ENCODE results near the gene SCN11A.

DNA sequence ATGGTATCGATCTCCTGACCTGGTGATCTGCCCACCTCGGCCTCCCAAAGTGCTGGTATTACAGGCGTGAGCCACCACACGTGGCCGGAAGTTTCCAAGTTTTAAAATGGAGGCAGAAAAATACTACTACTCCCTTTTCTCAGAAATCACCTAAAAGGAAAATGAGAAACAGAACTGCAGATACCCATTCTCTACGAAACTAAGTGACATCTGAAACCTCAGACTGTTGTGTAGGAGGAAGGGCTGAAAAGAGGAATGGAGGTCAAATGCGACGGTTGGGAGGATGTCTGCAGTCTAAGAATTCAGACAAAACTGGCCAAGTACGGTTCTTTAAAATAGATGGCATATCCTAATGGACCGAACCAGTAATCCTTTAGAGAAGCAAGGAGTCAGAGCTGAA lies 24.2 kb upstream of the SCN11A start:
- TF ChIP-seq, protein P1, sequence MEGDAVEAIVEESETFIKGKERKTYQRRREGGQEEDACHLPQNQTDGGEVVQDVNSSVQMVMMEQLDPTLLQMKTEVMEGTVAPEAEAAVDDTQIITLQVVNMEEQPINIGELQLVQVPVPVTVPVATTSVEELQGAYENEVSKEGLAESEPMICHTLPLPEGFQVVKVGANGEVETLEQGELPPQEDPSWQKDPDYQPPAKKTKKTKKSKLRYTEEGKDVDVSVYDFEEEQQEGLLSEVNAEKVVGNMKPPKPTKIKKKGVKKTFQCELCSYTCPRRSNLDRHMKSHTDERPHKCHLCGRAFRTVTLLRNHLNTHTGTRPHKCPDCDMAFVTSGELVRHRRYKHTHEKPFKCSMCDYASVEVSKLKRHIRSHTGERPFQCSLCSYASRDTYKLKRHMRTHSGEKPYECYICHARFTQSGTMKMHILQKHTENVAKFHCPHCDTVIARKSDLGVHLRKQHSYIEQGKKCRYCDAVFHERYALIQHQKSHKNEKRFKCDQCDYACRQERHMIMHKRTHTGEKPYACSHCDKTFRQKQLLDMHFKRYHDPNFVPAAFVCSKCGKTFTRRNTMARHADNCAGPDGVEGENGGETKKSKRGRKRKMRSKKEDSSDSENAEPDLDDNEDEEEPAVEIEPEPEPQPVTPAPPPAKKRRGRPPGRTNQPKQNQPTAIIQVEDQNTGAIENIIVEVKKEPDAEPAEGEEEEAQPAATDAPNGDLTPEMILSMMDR (IDR thresholded peaks at IDR 0.05; ENCODE audit: insufficient read depth, low read depth, low read length): no peak
- TF ChIP-seq EZH2 (IDR thresholded peaks at IDR 0.05; ENCODE audit: insufficient read depth, low read length): no peak

Data from astrocyte (in vitro differentiated cells and primary cell).